Cortex of kidney (tissue), 1 donor: ENCODE results near the gene SLC52A1.

Experiments used
- DNase-seq: peaks from one replicate; lab custom pipeline; 2025; lab: John Stamatoyannopoulos, UW

Gene SLC52A1

GRCh38 chr17:4987767-4988567 lies 47.3 kb downstream of the SLC52A1 start:
- DNase-seq, result no peak

DNA sequence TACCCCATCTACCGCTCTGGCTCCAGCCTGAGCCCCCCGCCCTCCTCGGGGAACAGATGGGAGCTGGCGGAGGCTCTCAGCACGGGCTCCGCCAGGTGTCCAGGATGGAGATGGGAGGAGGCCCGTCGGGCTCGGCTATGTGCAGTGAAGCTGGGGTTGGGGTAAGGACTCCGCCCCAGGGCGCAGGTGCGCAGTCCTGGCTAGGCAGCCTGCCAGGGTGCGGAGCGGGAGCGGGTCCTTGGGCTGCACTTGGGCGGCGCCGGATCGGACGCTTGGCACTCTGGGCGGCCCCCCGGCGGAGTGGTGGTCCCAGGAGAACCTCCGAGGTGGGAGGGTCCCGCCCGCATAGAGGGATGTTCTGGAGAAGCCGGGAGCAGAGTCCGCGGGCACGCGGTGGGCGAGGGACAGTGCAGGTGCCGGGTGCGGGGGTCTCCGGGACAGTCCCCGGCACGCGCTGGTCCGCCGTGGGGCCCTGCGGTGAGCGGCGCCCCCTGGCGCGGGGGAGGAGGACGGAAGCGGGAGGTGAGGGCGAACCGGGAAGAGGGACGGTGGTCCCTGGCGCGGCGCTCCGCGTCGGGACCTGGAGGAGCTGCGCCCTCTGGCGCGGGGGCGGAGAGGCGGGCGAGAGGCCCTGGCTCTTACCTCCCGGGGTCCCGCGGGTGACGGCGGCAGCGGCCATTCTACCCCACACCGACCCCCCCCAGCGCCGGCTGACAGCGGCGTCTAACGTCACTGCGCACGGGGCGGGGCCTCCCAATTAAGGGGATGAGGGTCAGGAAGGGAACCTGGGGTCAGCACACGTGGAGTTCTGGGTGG lies 48.1 kb downstream of the SLC52A1 start, which contains the start of gene CAMTA2:
Gene CAMTA2 (minus strand): TSS at position 725 of the 816 bp plus-strand sequence. CDS start 1,453 bp downstream, outside the sequence.
- DNase-seq, result no peak

- no peak for DNase-seq
Measured at GRCh38 chr17:4986403-4986802, 48.8 kb downstream of the SLC52A1 start.
